IMR-90 (cell line): ENCODE data around the gene PAX9.

Experiments used
- FOS ChIP-seq: fragments of 150-350 bp; IDR thresholded peaks from 2 replicates; pipeline ENCODE4 v1.6.1; 2016; ENCODE audit warnings: low read depth, low read length
- POLR2A ChIP-seq: IDR thresholded peaks from 2 replicates; pipeline ENCODE4 v1.6.1; 2012; ENCODE audit warnings: mild to moderate bottlenecking, low read depth, low read length
- TF ChIP-seq, protein P1 (sequence below): conservative IDR thresholded peaks from 2 replicates; pipeline ENCODE4 v1.5.1; 2012; ENCODE audit warnings: mild to moderate bottlenecking, low read depth, low read length, improper control_type of control experiment

DNA sequence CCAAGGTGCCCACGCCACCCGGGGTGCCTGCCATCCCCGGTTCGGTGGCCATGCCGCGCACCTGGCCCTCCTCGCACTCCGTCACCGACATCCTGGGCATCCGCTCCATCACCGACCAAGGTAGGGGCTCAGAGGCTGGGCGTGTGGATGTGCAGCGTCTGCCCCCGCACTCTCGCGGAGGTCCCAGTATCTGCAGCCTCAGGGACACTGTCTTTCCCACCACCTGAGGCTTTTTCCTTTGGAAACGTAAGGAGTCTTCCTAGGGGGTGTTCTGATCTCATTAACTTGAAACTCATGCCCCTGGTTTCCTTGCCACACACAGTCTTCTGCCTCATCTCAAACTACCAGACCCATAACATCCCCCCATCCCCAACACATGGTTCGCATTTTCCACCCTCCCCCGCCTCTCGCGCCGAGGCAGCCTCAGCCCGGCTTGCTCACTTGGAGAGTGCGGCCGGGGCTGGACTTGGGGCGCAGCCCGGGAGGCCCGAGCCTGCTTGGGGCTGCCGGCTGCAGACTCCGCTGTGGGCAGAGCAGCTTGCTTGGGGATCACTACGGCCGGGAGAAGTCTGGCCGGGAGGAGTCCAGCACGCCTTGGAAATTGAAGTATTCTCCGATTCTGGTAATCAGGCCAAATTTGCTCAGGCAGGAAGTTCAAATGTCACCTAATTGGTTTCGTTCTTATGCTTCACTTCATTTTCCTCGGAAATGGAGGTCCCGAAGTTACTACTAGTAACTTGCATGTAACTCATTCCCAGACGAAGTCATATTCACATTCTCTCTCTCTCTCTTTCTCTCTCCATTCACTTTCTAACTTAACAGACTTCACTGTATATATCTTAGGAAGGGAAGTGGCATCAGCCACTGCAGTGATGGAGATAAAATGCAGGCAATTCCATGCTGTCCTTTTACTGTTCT, 2.0 kb downstream of the PAX9 start:
- TF ChIP-seq, protein P1, sequence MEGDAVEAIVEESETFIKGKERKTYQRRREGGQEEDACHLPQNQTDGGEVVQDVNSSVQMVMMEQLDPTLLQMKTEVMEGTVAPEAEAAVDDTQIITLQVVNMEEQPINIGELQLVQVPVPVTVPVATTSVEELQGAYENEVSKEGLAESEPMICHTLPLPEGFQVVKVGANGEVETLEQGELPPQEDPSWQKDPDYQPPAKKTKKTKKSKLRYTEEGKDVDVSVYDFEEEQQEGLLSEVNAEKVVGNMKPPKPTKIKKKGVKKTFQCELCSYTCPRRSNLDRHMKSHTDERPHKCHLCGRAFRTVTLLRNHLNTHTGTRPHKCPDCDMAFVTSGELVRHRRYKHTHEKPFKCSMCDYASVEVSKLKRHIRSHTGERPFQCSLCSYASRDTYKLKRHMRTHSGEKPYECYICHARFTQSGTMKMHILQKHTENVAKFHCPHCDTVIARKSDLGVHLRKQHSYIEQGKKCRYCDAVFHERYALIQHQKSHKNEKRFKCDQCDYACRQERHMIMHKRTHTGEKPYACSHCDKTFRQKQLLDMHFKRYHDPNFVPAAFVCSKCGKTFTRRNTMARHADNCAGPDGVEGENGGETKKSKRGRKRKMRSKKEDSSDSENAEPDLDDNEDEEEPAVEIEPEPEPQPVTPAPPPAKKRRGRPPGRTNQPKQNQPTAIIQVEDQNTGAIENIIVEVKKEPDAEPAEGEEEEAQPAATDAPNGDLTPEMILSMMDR, result no peak
- no peak for TF ChIP-seq FOS
- TF ChIP-seq POLR2A, result no peak
